HepG2 (cell line): ENCODE results near the gene RORC. TPM values are rescaled to one million over a fixed set of nuclear protein-coding genes. Genes with fewer than 3 reads are reported as not detected.
A peak's percentile ranks its signal among the peaks of the same experiment; 100 is the strongest.

Experiments used
- ATF7-NPFF ChIP-seq: sonication (generic); formaldehyde crosslinking; IDR thresholded peaks from 2 replicates; pipeline ENCODE4 v1.8.1; 2023; ENCODE audit warnings: mild to moderate bottlenecking, low read depth, missing genetic modification reagents, moderate library complexity
- CEBPG ChIP-seq: IDR thresholded peaks from 2 replicates; pipeline ENCODE4 v1.6.1; 2016
- FOXC1 ChIP-seq: sonication (generic); formaldehyde crosslinking; IDR thresholded peaks from 2 replicates; pipeline ENCODE4 v1.8.0; 2022; ENCODE audit warnings: mild to moderate bottlenecking, missing genetic modification reagents, borderline replicate concordance
- GTF2F1 ChIP-seq: fragments of 150-350 bp; IDR thresholded peaks from 2 replicates; pipeline ENCODE4 v1.6.1; 2014; ENCODE audit warnings: low read length
- KAT8 ChIP-seq: IDR thresholded peaks from 2 replicates; pipeline ENCODE4 v1.6.1; 2016; ENCODE audit warnings: missing genetic modification reagents, missing compliant biosample characterization
- MBD4 ChIP-seq: IDR thresholded peaks from 2 replicates; pipeline ENCODE4 v1.6.1; 2012; ENCODE audit warnings: low read length, inconsistent platforms, borderline replicate concordance
- MEF2D ChIP-seq: sonication (generic); formaldehyde crosslinking; IDR thresholded peaks from 2 replicates; pipeline ENCODE4 v1.5.1; 2020; ENCODE audit warnings: mild to moderate bottlenecking, missing genetic modification reagents
- MYNN ChIP-seq: sonication (generic); formaldehyde crosslinking; IDR thresholded peaks from 2 replicates; pipeline ENCODE4 v1.4.0; 2020; ENCODE audit warnings: mild to moderate bottlenecking, low read depth, missing genetic modification reagents
- POLR2A ChIP-seq, 2 experiments: IDR thresholded peaks; 2 replicates each; pipeline ENCODE4 v1.6.1; 2011; ENCODE audit warnings: low read depth in 2 of 2, low read length in 2 of 2, mild to moderate bottlenecking in 1 of 2, moderate library complexity in 1 of 2; ENCODE audit not compliant: insufficient read depth in 1 of 2
- RCOR2 ChIP-seq: IDR thresholded peaks from 2 replicates; pipeline ENCODE4 v1.6.1; 2016; ENCODE audit warnings: missing biosample characterization, missing genetic modification reagents
- TAF1 ChIP-seq: sonication (generic); formaldehyde crosslinking; IDR thresholded peaks from 2 replicates; pipeline ENCODE4 v1.4.0; 2020; ENCODE audit warnings: missing genetic modification reagents
- TBL1XR1 ChIP-seq: fragments of 150-350 bp; IDR thresholded peaks from 2 replicates; pipeline ENCODE4 v1.6.1; 2014; ENCODE audit warnings: borderline replicate concordance, low read length; ENCODE audit not compliant: partially characterized antibody
- TBX2 ChIP-seq: sonication (generic); formaldehyde crosslinking; IDR thresholded peaks from 2 replicates; pipeline ENCODE4 v1.5.0; 2020; ENCODE audit warnings: missing genetic modification reagents, mild to moderate bottlenecking, borderline replicate concordance
- TCF12 ChIP-seq, 2 experiments: fragments of 450-650 bp in 1 of 2; sonication (generic) in 1 of 2; formaldehyde crosslinking in 1 of 2; IDR thresholded peaks; 2 replicates each; pipeline versions ENCODE4 v1.6.1 to v1.8.0; 2017 to 2022; ENCODE audit warnings: antibody characterized with exemption in 1 of 2, mild to moderate bottlenecking in 1 of 2, missing genetic modification reagents in 1 of 2, moderate library complexity in 1 of 2
- TOPORS ChIP-seq: sonication (generic); formaldehyde crosslinking; IDR thresholded peaks from 2 replicates; pipeline ENCODE4 v1.8.0; 2023; ENCODE audit warnings: mild to moderate bottlenecking, missing genetic modification reagents
- ZFAT ChIP-seq: sonication (generic); formaldehyde crosslinking; conservative IDR thresholded peaks from 2 replicates; pipeline ENCODE4 v1.8.1; 2023; ENCODE audit warnings: missing genetic modification reagents, inconsistent platforms
- ZNF101 ChIP-seq: sonication (generic); formaldehyde crosslinking; IDR thresholded peaks from 2 replicates; pipeline ENCODE4 v1.4.0; 2020; ENCODE audit warnings: mild to moderate bottlenecking, low read depth, missing genetic modification reagents, borderline replicate concordance
- ZNF530 ChIP-seq: sonication (generic); formaldehyde crosslinking; IDR thresholded peaks from 2 replicates; pipeline ENCODE4 v1.5.0; 2020; ENCODE audit warnings: low read depth, mild to moderate bottlenecking, missing genetic modification reagents
- ZNF605 ChIP-seq: sonication (generic); formaldehyde crosslinking; IDR thresholded peaks from 2 replicates; pipeline ENCODE4 v1.8.0; 2022; ENCODE audit warnings: mild to moderate bottlenecking, missing genetic modification reagents
- ZNF614 ChIP-seq: IDR thresholded peaks from 2 replicates; pipeline ENCODE4 v1.6.1; 2018; ENCODE audit warnings: missing biosample characterization, missing genetic modification reagents, inconsistent platforms, borderline replicate concordance
- ZNF713 ChIP-seq: sonication (generic); formaldehyde crosslinking; IDR thresholded peaks from 2 replicates; pipeline ENCODE4 v1.4.0; 2020; ENCODE audit warnings: mild to moderate bottlenecking, missing genetic modification reagents
- ZNF792 ChIP-seq: IDR thresholded peaks from 2 replicates; pipeline ENCODE4 v1.6.1; 2016
- ZNF891 ChIP-seq: sonication (generic); formaldehyde crosslinking; IDR thresholded peaks from 2 replicates; pipeline ENCODE4 v1.5.0; 2020; ENCODE audit warnings: mild to moderate bottlenecking, missing genetic modification reagents
- ZSCAN22 ChIP-seq: sonication (generic); formaldehyde crosslinking; IDR thresholded peaks from 2 replicates; pipeline ENCODE4 v1.4.0; 2020; ENCODE audit warnings: mild to moderate bottlenecking, missing genetic modification reagents
- polyA plus RNA-seq, 8 experiments: library from polyadenylated mRNA; depleted of rRNA in 3 of 8; stranded (reverse) in 7 of 8; unstranded in 1 of 8; fragments of >200 nt; fragmentation: Illumina TruSeq in 4 of 8; extraction: Trizol in 4 of 8; gene quantifications; 2 replicates each; pipeline versions ENCODE4 v1.2.1 to v1.2.3, GENCODE V29; 2011 to 2016; ENCODE audit warnings: low read depth in 4 of 8, missing spikeins in 1 of 8, mixed read lengths in 1 of 8; ENCODE audit not compliant: insufficient read depth in 1 of 8
- total RNA-seq, 5 experiments: library from RNA; depleted of rRNA; stranded (reverse); fragments of >200 nt; fragmentation: Illumina TruSeq; extraction: Trizol; gene quantifications; 2 replicates each; pipeline ENCODE4 v1.2.3, GENCODE V29; 2016; ENCODE audit warnings: low read depth in 1 of 5
- TF ChIP-seq, protein P1 (sequence below): sonication (generic); formaldehyde crosslinking; IDR thresholded peaks from 2 replicates; pipeline ENCODE4 v1.4.0; 2020; ENCODE audit warnings: mild to moderate bottlenecking, missing genetic modification reagents
- TF ChIP-seq, protein P2 (sequence below): sonication (generic); formaldehyde crosslinking; IDR thresholded peaks from 2 replicates; pipeline ENCODE4 v1.4.0; 2020; ENCODE audit warnings: mild to moderate bottlenecking, missing genetic modification reagents
- TF ChIP-seq, protein P3 (sequence below): sonication (generic); formaldehyde crosslinking; IDR thresholded peaks from 2 replicates; pipeline ENCODE4 v1.4.0; 2020; ENCODE audit warnings: missing genetic modification reagents, low read depth, mild to moderate bottlenecking, borderline replicate concordance
- TF ChIP-seq, protein P4 (sequence below): fragments of 450-650 bp; IDR thresholded peaks from 2 replicates; pipeline ENCODE4 v1.6.1; 2016

RORC gene
- total and polyA plus RNA-seq, 2 of the 13 experiments (the other 11 are each of a cell fraction or from before 2014, with no cell fraction given) = 2.5 to 6.5 TPM

DNA sequence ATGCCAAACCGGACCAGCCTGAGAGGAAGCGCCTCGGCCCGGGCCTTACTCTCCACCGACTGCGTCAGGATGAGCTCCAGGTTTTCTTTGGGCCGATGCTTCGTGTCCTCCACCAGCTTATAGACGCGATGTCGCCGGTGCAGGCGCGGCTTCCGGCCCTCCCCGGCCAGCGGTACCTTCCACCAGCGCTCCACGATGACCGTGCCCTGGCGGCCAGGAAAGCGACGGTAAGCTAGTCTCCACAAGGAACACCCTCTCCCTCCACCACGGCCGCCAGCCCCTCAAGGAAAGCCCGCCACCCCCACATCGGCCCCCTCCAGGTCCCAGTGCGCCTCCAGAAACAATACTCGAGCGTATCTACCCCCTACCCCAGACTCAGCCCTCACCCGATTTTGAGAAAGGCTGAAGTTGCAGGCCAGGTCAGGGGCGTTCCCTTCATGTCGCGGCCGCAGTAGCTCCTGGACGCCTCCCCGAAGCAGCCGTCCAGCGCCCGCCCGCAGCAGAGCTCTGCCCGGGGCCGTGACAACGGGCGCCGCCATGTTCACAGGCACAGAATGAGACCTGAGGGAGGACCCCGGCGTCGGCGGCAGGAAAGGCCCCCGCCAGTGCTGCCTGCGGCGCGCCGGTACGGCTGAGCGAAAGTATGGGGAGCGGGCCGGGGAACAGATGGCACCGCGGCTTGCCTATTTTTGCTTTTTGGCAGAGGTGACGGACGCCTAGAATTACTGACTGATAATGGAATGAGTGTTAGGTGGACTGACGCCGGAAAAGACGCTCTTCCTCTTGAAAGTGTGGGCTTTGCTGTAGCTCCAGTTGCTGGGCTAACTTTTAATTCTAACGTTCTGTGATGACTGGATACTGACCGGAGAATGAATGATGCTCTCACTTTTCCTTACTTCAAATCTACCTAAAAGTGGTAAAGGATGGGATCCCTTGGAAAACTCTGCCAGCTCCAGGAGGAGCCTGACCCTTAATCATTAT lies 68.4 kb downstream of the RORC start, which contains the start of gene MRPL9 (continued):
- TF ChIP-seq ZNF891 (CRISPR knock-in tag) (no peak), KAT8 (CRISPR knock-in tag) (peak; percentile 99), MBD4 (no peak), ATF7-NPFF (CRISPR knock-in tag) (peak; percentile 47; the same call in 1 of the 2 replicates), ZSCAN22 (CRISPR knock-in tag) (no peak), ZNF713 (CRISPR knock-in tag) (no peak), CEBPG (CRISPR knock-in tag) (no peak), MEF2D (CRISPR knock-in tag) (peak; percentile 69; the same call in 1 of the 2 replicates), TBL1XR1 (no peak), ZFAT (no peak; the same call in 1 of the 2 replicates), ZNF530 (CRISPR knock-in tag) (no peak), TBX2 (peak; percentile 87), RCOR2 (CRISPR knock-in tag) (no peak), MYNN (0 out of 2 replicates have a peak, but pooled peaks have one; percentile 43), ZNF792 (no peak; the same call in 1 of the 2 replicates), ZNF101 (CRISPR knock-in tag) (no peak), GTF2F1 (peak; percentile 62; the same call in 1 of the 2 replicates), ZNF614 (peak; percentile 47; the same call in 1 of the 2 replicates), TAF1 (peak; percentile 95), ZNF605 (peak; percentile 64; the same call in 1 of the 2 replicates), TCF12 (IDR thresholded peaks at IDR 0.05) (no peak), TCF12 (CRISPR knock-in tag; IDR thresholded peaks at IDR 0.05) (no peak), POLR2A (IDR thresholded peaks at IDR 0.05; ENCODE audit: insufficient read depth in 1 of 2, low read depth in 2 of 2, low read length in 2 of 2) (peak; percentile 69 to 72), FOXC1 (CRISPR knock-in tag) (peak; percentile 15; the same call in 1 of the 2 replicates), TOPORS (CRISPR knock-in tag) (peak; percentile 82; the same call in 1 of the 2 replicates)
- TF ChIP-seq, protein P1, sequence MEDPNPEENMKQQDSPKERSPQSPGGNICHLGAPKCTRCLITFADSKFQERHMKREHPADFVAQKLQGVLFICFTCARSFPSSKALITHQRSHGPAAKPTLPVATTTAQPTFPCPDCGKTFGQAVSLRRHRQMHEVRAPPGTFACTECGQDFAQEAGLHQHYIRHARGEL (CRISPR knock-in tag) = no peak
- TF ChIP-seq, protein P2, sequence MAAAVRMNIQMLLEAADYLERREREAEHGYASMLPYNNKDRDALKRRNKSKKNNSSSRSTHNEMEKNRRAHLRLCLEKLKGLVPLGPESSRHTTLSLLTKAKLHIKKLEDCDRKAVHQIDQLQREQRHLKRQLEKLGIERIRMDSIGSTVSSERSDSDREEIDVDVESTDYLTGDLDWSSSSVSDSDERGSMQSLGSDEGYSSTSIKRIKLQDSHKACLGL (CRISPR knock-in tag) = peak; percentile 83; the same call in 1 of the 2 replicates
- TF ChIP-seq, protein P3, sequence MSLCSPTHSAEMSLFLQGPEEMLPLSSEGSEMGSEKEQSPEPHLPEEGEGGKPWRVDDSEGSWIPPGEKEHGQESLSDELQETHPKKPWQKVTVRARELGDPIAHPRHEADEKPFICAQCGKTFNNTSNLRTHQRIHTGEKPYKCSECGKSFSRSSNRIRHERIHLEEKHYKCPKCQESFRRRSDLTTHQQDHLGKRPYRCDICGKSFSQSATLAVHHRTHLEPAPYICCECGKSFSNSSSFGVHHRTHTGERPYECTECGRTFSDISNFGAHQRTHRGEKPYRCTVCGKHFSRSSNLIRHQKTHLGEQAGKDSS (CRISPR knock-in tag) = no peak
- TF ChIP-seq, protein P4, sequence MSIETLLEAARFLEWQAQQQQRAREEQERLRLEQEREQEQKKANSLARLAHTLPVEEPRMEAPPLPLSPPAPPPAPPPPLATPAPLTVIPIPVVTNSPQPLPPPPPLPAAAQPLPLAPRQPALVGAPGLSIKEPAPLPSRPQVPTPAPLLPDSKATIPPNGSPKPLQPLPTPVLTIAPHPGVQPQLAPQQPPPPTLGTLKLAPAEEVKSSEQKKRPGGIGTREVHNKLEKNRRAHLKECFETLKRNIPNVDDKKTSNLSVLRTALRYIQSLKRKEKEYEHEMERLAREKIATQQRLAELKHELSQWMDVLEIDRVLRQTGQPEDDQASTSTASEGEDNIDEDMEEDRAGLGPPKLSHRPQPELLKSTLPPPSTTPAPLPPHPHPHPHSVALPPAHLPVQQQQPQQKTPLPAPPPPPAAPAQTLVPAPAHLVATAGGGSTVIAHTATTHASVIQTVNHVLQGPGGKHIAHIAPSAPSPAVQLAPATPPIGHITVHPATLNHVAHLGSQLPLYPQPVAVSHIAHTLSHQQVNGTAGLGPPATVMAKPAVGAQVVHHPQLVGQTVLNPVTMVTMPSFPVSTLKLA = no peak
